Choroid plexus epithelial cell (primary cell): ENCODE data around the gene PPIL6.
"Not testable (repeated sequence)": the region's sequence is repeated elsewhere in the genome, so short reads cannot be mapped to it uniquely, and the experiment has no call there.

Source experiments
- DNase-seq: peaks from one replicate; pipeline ENCODE4 v3.0.0-alpha.2; 2010; ENCODE audit warnings: low read depth
- H3K4me3 ChIP-seq: 2 replicates; pipeline ENCODE4 v1.5.1; 2011; ENCODE audit warnings: low read depth, mild to moderate bottlenecking, control low read depth, low read length, moderate library complexity
- TF ChIP-seq, protein P1 (sequence below): conservative IDR thresholded peaks from 2 replicates; pipeline ENCODE4 v1.5.1; 2011; ENCODE audit warnings: low read depth, mild to moderate bottlenecking, control low read depth, inconsistent platforms, low read length, moderate library complexity

PPIL6 gene

DNA sequence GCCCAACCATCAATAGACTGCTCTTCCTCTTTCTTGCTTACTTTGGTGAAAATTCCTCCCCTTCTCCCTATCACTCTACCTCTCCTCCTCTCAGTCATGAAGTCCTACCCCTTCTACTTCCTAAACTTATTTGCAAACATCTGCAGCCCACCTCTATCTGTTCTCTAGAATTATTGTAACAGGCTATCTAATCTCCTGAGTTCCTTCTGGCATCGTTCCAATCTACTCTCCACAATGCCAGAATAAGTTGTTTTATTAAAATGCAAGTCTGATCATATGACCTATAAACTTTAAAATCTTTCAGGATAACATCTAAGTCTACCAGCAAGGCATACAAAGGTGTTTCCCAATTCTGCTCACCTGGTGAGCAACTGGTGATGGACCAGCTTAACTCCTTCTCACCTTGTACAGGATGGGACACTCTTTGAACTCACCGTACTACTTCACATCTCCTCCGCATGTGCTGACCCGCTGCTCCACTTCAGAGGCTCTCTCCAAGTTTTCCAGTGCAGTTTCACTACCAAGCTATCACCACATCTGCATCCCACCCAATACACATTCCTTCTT is 66.0 kb downstream of the PPIL6 start:
- DNase-seq, result no peak
- H3K4me3 ChIP-seq, result no peak overlapping the region
- TF ChIP-seq, protein P1, sequence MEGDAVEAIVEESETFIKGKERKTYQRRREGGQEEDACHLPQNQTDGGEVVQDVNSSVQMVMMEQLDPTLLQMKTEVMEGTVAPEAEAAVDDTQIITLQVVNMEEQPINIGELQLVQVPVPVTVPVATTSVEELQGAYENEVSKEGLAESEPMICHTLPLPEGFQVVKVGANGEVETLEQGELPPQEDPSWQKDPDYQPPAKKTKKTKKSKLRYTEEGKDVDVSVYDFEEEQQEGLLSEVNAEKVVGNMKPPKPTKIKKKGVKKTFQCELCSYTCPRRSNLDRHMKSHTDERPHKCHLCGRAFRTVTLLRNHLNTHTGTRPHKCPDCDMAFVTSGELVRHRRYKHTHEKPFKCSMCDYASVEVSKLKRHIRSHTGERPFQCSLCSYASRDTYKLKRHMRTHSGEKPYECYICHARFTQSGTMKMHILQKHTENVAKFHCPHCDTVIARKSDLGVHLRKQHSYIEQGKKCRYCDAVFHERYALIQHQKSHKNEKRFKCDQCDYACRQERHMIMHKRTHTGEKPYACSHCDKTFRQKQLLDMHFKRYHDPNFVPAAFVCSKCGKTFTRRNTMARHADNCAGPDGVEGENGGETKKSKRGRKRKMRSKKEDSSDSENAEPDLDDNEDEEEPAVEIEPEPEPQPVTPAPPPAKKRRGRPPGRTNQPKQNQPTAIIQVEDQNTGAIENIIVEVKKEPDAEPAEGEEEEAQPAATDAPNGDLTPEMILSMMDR, result no peak

DNA sequence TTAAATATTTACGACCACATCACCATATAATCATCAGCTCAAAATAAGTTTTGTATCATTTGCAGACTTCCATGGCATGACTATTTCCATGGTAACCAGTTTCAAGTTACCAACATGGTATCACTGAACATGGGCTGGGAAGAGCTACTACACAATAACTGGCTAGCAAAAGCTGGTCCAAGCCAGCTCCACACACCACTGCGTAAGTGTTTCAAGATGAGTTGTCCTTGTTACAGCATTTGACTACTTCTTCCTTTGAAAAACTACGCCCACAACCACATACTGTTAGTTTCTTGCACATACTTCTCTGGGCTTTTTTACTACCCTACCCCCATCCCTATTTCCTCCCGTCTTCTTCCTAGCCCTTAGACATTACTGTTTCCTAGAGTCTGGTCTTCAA is 66.7 kb downstream of the PPIL6 start:
- no peak for DNase-seq
- TF ChIP-seq, protein P1, result no peak
- no peak overlapping the region for H3K4me3 ChIP-seq

DNA sequence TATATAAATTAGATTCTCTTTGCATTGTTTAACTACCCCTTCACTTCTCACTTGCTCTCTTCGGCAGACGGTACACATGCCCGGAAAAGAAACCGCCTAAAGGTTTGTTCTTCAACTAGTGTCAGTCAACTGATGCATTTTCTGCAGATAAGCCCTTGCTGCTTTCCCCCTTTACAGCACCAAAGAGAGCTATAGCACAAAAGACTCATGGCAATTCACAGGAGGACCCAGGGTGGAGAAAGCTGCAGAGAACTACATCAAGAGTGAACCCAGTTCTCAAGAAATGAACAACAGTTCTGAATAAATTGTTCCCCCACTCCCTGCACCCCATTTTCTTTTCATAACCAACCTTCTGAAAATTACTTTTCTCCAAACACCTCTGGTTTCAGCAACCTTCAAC is 67.1 kb downstream of the PPIL6 start:
- DNase-seq, result no peak
- no peak overlapping the region for H3K4me3 ChIP-seq
- TF ChIP-seq, protein P1, result no peak

DNA sequence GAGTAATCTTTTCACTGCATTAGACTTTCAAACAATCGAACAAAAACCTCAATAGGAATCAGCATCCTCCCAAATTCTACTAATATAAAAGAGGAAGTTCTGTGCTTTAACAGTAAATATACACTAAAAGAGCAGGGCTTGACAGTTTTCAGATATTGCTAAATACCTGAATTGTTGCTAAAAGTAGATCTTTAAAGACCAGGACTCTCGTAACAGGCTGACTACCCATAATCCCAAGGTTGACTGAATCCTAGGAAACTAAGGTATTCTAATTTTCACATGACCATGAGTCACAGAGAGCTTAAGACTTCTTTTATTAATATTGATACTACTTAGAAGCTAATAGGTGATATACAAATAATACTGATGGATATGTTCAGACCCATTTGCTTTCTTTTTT is 68.3 kb downstream of the PPIL6 start:
- DNase-seq, result peak; percentile 50
- no peak overlapping the region for H3K4me3 ChIP-seq
- TF ChIP-seq, protein P1, result no peak

DNA sequence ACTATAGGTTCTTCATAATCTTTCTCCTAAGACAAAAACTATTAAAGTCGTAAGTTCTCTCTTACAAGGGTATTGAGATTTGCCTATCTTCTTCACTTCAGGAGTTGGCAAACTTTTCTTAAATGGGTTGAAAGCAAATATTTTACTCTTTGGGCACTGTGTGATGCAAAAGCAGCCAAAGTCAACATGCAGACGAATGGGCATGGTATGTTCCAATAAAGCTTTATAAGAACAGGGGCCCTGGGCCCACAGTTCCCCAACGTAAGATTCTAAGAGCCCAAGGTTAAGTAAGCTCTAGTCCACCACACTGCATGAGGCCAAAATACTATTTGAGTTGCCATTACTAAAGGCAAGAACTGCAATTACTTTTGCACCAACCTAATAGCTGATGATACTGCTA is 69.6 kb downstream of the PPIL6 start:
- TF ChIP-seq, protein P1, result no peak
- DNase-seq, result no peak
- no peak overlapping the region for H3K4me3 ChIP-seq

DNA sequence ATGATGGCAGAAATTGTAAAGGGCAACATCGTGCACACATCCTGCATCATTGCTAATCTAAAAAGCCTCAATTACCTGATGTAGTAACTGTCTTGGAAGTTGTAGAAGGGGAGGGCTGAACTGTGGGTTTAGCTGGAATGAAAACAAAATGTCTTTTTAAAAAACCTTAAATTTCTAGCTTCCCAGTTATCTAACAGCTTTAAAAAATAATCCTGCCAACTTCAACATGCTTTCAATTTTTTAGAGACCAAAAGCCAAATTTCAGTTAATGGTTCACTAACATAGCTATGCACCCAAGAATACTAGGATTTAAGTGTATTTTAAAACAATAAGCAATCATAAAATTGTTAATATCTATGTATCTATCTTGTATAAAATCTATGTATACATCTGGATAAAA is 70.1 kb downstream of the PPIL6 start:
- DNase-seq, result no peak
- TF ChIP-seq, protein P1, result no peak
- no peak overlapping the region for H3K4me3 ChIP-seq

DNA sequence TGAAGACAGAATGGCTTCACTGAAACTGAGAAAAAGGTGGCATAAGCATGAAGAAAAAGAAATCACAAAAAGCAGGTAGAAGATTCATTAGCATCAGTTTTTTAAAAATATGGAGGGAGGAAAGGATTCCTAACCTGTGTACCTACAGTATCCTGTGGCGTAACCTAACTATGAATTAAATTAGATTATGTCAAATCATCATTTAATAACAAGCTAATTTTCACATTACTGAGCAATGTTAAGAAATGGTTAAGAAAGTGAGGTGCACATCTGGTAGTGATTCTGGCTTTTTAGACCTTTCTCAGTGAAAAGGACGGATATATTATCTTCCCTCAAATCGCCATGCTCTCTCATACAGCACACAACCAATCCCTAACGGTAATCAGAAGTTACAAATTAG is 70.7 kb downstream of the PPIL6 start:
- no peak overlapping the region for H3K4me3 ChIP-seq
- DNase-seq, result no peak
- TF ChIP-seq, protein P1, result no peak

DNA sequence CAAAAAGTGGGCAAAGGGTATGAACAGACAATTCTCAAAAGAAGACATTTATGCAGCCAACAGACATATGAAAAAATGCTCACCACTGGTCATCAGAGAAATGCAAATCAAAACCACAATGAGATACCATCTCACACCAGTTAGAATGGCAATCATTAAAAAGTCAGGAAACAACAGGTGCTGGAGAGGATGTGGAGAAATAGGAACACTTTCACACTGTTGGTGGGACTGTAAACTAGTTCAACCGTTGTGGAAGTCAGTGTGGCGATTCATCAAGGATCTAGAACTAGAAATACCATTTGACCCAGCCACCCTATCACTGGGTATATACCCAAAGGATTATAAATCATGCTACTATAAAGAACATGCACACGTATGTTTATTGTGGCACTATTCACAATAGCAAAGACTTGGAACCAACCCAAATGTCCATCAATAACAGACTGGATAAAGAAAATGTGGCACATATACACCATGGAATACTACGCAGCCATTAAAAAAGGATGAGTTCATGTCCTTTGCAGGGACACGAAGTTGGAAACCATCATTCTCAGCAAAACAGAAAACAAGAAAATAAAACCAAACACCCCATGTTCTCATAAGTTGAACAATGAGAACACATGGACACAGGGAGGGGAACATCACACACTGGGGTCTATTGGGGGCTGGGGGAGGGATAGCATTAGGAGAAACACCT is 75.9 kb downstream of the PPIL6 start:
- not testable (repeated sequence) for H3K4me3 ChIP-seq, DNase-seq
